Osteoblast (primary cell): Measurements from ENCODE around the gene TXNDC17. TPM values are rescaled to one million over a fixed set of nuclear protein-coding genes. Genes with fewer than 3 reads are reported as not detected.
A peak's percentile ranks its signal among the peaks of the same experiment; 100 is the strongest.
"Not testable (repeated sequence)": the region's sequence is repeated elsewhere in the genome, so short reads cannot be mapped to it uniquely, and the experiment has no call there.

Experiments used
- DNase-seq: peaks from one replicate; pipeline ENCODE4 v3.0.0; 2011; ENCODE audit warnings: low spot score, mixed read lengths; ENCODE audit not compliant: insufficient read length; ENCODE audit errors: missing footprints
- H2AFZ ChIP-seq: 2 replicates; pipeline ENCODE4 v1.6.0; 2011; ENCODE audit warnings: mild to moderate bottlenecking, low read length
- H3K27ac ChIP-seq: 2 replicates; pipeline ENCODE4 v1.5.1; 2011; ENCODE audit warnings: mild to moderate bottlenecking, low read depth, low read length, moderate library complexity
- H3K27me3 ChIP-seq: 2 replicates; pipeline ENCODE4 v1.6.0; 2012; ENCODE audit warnings: mild to moderate bottlenecking, control low read depth, inconsistent platforms, low read length, moderate library complexity; ENCODE audit not compliant: insufficient read depth
- H3K36me3 ChIP-seq: 2 replicates; pipeline ENCODE4 v1.5.1; 2011; ENCODE audit warnings: mild to moderate bottlenecking, low read length, control low read depth, moderate library complexity; ENCODE audit not compliant: insufficient read depth
- H3K4me1 ChIP-seq: 2 replicates; pipeline ENCODE4 v1.5.1; 2011; ENCODE audit warnings: mild to moderate bottlenecking, low read length, control low read depth, moderate library complexity; ENCODE audit not compliant: insufficient read depth
- H3K4me2 ChIP-seq: 2 replicates; pipeline ENCODE4 v1.6.0; 2011; ENCODE audit warnings: mild to moderate bottlenecking, low read length; ENCODE audit not compliant: insufficient read depth
- H3K4me3 ChIP-seq: fragments of 200-600 bp; sonication (generic); 3 replicates; pipeline ENCODE4 v1.5.1; 2012; ENCODE audit warnings: mild to moderate bottlenecking, low read length, inconsistent platforms; ENCODE audit not compliant: insufficient read depth
- H3K79me2 ChIP-seq: 2 replicates; pipeline ENCODE4 v1.6.0; 2012; ENCODE audit warnings: mild to moderate bottlenecking, low read length, control low read depth, inconsistent platforms; ENCODE audit not compliant: insufficient read depth
- H3K9me3 ChIP-seq: 2 replicates; pipeline ENCODE4 v1.5.1; 2011; ENCODE audit warnings: low read depth, low read length, control low read depth
- H4K20me1 ChIP-seq: 2 replicates; pipeline ENCODE4 v1.6.0; 2012; ENCODE audit warnings: mild to moderate bottlenecking, low read length, control low read depth; ENCODE audit not compliant: insufficient read depth
- total RNA-seq: library from RNA; depleted of rRNA; stranded (reverse); fragments of >200 nt; gene quantifications from 2 replicates; pipeline ENCODE4 v1.2.3, GENCODE V29; 2012
- TF ChIP-seq, protein P1 (sequence below): IDR thresholded peaks from 2 replicates; pipeline ENCODE4 v1.5.1; 2011; ENCODE audit warnings: mild to moderate bottlenecking, low read depth, low read length, moderate library complexity; ENCODE audit errors: extremely low read depth

TXNDC17 gene
- total RNA-seq, 1 donor, result 70.6 TPM

DNA sequence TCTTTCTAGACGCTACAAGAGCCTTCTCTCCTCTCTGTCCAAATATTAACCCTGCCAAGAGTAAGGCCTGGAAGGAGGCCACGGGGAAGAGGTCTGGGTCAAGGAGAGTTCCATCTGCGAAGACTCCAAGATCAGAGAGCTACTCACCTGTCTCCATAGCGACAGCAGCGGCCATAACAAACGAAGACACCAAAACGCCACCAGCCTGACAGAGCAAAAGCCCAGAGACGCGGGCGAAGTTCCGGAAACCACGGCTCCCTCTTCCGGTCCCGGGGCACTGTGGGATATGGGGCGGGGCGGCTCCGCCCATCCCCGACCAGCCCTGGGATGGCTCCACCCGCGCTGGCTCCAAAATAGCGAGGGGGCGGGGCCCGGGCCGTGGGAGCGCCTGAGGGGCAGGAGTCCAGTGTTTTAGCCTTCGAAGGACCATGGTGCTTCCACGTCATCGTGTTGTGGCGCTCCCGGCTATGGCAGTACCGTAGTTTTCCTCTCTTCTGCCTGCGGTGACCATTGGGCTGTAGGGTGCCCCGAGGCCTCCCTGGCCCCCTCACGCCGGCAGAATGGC, 10.6 kb downstream of the TXNDC17 start, which contains the start of the genes C17orf100 and MED31:
Gene C17orf100 (plus strand): TSS at position 409 of the 565 bp plus-strand sequence. CDS start 152 bp downstream, at position 561.
Gene MED31 (minus strand): TSS at position 252 of the 565 bp plus-strand sequence. CDS start 77 bp downstream, at position 175.
- H3K36me3 ChIP-seq, result peaks cover 7% of the 10 kb centered on the region
- TF ChIP-seq, protein P1, sequence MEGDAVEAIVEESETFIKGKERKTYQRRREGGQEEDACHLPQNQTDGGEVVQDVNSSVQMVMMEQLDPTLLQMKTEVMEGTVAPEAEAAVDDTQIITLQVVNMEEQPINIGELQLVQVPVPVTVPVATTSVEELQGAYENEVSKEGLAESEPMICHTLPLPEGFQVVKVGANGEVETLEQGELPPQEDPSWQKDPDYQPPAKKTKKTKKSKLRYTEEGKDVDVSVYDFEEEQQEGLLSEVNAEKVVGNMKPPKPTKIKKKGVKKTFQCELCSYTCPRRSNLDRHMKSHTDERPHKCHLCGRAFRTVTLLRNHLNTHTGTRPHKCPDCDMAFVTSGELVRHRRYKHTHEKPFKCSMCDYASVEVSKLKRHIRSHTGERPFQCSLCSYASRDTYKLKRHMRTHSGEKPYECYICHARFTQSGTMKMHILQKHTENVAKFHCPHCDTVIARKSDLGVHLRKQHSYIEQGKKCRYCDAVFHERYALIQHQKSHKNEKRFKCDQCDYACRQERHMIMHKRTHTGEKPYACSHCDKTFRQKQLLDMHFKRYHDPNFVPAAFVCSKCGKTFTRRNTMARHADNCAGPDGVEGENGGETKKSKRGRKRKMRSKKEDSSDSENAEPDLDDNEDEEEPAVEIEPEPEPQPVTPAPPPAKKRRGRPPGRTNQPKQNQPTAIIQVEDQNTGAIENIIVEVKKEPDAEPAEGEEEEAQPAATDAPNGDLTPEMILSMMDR, result no peak
- H4K20me1 ChIP-seq, result peaks cover 16% of the 10 kb centered on the region
- H3K4me2 ChIP-seq, result peak within 1 kb of the TSS; percentile 88
- peak within 1 kb of the TSS; percentile 90 for H3K27ac ChIP-seq
- H3K9me3 ChIP-seq, result no peaks in the 10 kb centered on the region
- peak; percentile 99 for DNase-seq
- H2AFZ ChIP-seq, result peak within 1 kb of the TSS; percentile 93
- peak within 1 kb of the TSS; percentile 81 for H3K4me3 ChIP-seq
- peaks cover 37% of the 10 kb centered on the region for H3K79me2 ChIP-seq
- H3K4me1 ChIP-seq, result peaks cover 17% of the 10 kb centered on the region
- H3K27me3 ChIP-seq, result peaks cover 24% of the 10 kb centered on the region

DNA sequence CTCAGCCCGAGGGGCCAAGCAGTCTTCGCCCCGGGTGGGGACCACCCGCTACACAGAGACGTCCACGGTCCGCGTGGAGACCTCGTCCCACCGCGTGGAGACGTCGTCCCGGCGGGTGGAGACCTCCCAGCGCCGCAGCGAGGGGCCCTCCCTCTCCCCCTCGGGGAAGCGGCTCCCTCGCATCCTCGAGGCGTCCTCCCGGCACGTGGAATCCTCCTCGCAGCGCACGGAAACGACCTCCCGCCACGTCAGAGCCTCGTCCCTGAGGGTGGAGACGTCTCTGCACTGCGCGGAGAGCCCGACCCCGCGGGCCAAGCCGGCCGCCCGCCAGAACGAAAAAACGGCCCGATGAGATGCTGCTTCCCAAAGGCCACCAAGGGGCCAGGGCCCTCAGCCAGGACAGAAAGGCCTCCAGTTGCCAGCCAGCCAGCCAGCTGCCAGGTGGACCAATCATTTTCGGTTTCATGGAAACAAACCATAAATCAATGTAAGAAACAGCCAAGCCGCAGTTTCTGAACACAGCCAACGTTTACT, 11.1 kb downstream of the TXNDC17 start:
- H3K27ac ChIP-seq, result peak overlapping the region; percentile 90
- H3K4me1 ChIP-seq, result peaks cover 17% of the 10 kb centered on the region
- H3K27me3 ChIP-seq, result peaks cover 24% of the 10 kb centered on the region
- peaks cover 7% of the 10 kb centered on the region for H3K36me3 ChIP-seq
- peaks cover 37% of the 10 kb centered on the region for H3K79me2 ChIP-seq
- peak overlapping the region; percentile 88 for H3K4me2 ChIP-seq
- TF ChIP-seq, protein P1, result no peak
- H3K9me3 ChIP-seq, result no peaks in the 10 kb centered on the region
- peak overlapping the region; percentile 81 for H3K4me3 ChIP-seq
- peak; percentile 83 for DNase-seq
- H2AFZ ChIP-seq, result peak overlapping the region; percentile 93
- H4K20me1 ChIP-seq, result peaks cover 16% of the 10 kb centered on the region

DNA sequence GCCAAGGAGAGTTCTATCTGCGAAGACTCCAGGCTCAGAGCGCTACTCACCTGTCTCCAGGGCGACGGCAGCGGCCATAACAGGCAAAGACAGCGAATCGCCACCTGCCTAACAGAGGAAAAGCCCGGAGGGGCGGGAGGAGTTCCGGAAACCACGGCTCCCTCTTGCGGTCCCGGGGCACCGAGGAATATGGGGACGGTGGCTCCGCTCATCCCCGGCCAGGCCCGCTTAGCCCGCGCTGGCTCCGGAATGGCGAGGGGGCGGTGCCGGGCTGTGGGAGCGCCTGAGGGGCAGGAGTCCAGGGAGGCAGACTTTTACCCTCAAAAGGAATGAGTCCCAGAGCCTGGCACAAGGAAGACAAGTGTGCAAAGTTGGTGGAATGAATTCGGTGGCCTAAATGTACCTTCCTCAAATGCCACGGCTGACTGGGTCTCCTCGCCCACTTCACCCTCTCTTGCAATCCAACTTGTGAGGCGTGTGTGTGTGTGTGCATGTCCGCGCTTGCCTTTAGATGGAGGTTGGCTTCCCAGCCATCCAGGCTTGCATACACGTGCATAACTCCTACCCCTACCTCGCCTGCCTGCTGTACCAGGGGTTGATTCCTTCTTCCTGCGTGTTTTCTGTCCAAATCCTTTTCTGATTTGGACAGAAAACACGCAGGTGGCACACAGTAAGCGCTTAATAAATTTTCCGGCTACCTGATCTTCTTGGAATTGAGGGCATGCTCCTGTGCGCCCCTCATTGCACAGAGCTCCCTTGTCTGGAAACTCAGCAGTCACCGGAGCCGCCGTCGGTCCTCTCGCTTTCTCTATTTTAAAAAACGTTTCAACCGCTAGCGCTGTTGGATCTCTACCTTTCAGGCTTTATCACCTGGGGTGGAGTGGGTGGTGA, 14.2 kb downstream of the TXNDC17 start:
- Histone ChIP-seq H4K20me1 (peaks cover 6% of the 10 kb centered on the region), H3K4me3 (no peak overlapping the region), H3K27me3 (peaks cover 44% of the 10 kb centered on the region), H3K9me3 (no peaks in the 10 kb centered on the region), H3K36me3 (no peaks in the 10 kb centered on the region), H3K27ac (no peak overlapping the region), H3K4me2 (no peak overlapping the region), H3K79me2 (peaks cover 10% of the 10 kb centered on the region), H2AFZ (no peak overlapping the region), H3K4me1 (peaks cover 14% of the 10 kb centered on the region)
- DNase-seq, result peak; percentile 63
- TF ChIP-seq, protein P1, result no peak

DNA sequence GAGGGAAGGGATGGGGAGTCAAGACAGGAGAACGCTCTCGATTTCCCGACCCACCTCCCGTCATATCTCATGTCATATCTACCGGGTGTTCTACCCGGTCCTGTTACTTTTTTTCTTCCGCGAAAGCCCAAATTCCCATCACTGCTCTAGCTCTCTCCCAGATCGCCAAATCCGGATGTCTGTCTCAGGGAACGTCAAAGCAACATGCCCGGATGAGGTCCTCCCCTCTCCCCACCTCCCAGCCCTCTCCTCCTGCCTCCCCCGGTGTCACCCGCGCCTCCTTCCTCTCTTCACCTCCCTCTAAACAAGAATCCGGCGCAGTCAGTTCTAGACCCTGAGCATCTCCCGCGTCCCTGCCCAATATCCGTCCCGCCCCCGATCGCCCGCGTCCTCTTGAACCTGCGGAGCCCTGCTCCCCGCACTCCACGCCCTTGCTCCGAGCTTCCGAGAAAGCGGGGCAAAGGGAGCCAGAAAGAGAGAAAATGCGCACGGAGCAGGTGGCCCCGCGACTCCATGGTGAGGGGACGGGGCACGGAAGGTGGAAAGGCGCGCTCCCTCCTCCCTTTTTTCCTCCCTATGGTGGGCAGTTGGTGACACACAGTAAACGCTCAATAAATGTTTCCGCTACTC, 15.0 kb downstream of the TXNDC17 start:
- not testable (repeated sequence) for H3K4me2 ChIP-seq, H3K4me1 ChIP-seq, H3K9me3 ChIP-seq, DNase-seq, H3K36me3 ChIP-seq, H4K20me1 ChIP-seq, H3K79me2 ChIP-seq, H2AFZ ChIP-seq, H3K4me3 ChIP-seq, H3K27ac ChIP-seq
- H3K27me3 ChIP-seq, result peaks cover 52% of the 10 kb centered on the region

DNA sequence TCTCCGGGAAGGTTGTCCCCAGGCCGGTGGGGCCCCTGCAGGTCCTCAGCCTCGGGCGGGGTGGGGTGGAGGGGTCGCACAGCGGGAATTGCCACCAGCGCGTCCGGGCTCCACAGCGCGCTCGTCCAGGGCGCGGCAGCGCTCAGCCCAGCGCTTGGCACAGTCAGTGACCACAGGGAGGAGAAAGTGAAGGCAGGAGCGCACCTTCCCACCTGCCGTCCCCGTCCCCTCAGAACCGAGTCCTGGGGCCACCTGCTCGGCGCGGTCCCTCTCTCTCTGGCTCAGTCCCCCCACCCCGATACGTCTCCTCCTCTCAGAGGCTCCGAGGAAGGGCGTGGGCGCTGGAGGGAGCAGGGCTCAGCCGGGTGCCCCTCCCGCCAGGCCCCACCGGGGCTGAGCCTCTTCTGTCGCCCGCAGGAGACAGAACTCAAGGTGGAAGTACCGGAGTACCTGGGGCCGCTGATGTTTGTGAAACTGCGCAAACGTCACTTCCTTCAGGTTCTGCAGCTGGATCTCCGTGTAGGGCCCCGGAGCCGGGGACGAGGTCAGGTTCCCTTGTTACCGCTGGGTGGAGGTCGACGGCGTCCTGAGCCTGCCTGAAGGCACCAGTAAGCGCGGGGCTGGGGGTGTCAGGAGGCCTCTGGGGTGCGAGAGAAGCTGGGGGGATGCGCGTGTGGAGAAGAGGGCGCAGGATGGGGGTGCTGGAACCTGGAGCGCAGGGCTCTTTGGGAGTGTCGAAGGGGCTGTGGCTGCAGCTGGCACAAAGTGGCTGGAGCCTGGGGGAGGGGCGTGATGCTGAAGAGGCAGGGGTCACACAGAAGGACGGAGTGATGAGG, 16.2 kb downstream of the TXNDC17 start:
- not testable (repeated sequence) for H3K4me2 ChIP-seq, H3K4me1 ChIP-seq, H3K4me3 ChIP-seq, H3K27ac ChIP-seq, H3K36me3 ChIP-seq, H3K9me3 ChIP-seq, H3K79me2 ChIP-seq, H4K20me1 ChIP-seq, H2AFZ ChIP-seq
- H3K27me3 ChIP-seq, result peaks cover 61% of the 10 kb centered on the region
- peak; percentile 44 for DNase-seq
